GM23248 (cell line): ENCODE results near the gene DLG2.

Source experiments
- EZH2 ChIP-seq: fragments of 200-600 bp; sonication (generic); IDR thresholded peaks from 2 replicates; pipeline ENCODE4 v1.6.1; 2018; ENCODE audit warnings: antibody characterized with exemption, mild to moderate bottlenecking; ENCODE audit not compliant: insufficient read depth, poor library complexity, severe bottlenecking
- EZH2phosphoT487 ChIP-seq: fragments of 200-600 bp; sonication (generic); IDR thresholded peaks from 2 replicates; pipeline ENCODE4 v1.6.1; 2018; ENCODE audit warnings: antibody characterized with exemption, moderate library complexity, mild to moderate bottlenecking, low read depth; ENCODE audit not compliant: insufficient read depth

- TF ChIP-seq EZH2phosphoT487 (no peak), EZH2 (no peak)
Observed at GRCh38 chr11:84594602-84595001, 1032.5 kb downstream of the DLG2 start.
